HG03565 (cell line): ENCODE measurements around the gene SDC1.

Experiments used
- ATAC-seq: cut with Tn5 transposase; IDR thresholded peaks from one replicate; pipeline ENCODE4 v1.9.1; 2021; ENCODE audit warnings: mild to moderate bottlenecking, moderate library complexity; ENCODE audit not compliant: unreplicated experiment

The SDC1 gene

DNA sequence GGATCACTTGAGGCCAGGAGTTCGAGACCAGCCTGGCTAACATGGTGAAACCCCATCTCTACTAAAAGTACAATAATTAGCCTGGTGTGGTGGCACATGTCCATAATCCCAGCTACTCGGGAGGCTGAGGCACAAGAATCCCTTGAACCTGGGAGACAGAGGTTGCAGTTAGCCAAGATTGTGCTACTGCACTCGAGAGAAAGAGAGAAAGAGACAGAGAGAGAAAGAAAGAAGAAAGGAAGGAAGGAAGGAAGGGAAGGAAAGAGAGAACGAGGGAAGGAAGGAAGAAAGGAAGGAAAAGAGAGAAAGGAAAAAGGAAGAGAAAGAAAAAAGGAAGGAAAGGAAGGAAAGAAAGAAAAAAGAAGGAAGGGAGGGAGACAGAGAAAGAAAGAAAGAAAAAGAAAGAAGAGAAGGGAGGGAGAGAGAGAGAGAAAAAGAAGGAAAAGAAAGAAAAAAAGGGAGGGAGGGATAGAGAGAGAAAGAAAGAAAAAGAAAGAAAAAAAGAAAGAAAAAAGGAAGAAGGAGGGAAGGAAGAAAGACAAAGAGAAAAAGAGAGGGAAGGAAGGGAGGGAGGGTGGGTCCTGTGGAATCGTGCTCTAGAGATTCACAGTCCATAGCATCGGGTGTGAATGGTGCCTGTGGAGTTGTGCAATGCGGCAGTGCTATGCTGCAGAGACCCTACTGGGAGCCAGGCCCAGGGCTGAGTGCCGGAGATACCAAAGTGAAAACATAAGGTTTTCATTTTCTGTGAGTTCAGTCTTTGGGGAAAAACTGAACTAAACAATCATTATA lies 4.6 kb upstream of the SDC1 start:
- no peak for ATAC-seq

DNA sequence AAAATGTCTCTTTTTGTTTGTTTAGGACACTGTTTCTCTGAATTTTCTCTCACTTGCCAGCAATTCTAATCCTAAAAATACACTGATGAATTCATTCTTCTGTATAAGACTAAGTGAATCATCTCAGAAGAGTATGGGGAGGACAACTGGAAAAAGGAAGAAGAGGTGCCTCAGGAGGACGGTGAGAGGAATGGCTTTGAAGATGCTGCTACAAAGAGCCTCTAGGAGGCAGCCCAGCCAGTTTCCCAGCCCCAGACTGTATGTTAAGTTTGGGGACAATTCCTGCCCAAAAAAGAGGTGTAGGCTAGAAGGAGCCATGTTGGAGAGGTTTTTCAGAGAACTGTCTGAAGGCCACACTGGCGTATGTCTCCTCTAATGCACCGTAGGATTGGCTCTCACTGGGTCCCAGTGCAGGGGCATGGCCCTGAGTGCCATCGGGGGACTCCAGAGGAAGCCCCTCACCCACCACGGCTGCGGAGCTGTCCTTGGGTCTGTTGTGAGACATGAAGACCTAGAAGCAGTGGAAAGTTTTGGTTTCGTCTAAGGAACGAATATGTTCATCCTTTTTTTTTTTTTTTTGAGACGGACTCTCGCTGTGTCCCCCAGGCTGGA lies 3.1 kb upstream of the SDC1 start:
- ATAC-seq: no peak

DNA sequence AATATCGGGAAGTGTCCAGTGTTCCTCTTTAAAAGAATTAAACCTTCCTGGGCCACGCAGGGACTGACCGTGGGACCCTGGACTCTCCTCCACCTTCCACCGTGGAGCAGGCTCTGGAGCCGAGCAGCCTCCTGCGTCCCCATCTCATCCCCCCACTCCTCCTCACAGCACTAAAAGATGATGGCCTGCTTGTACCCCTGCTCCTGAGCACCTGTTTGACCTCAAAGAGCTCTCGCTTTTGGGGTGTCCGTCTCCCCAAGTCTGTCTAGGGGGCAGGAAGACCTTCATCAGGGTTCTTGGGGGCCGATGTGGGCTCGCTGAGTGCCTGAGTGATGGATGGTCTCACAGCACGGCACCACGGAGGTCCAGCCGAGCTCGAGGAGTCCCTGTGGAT lies 1.2 kb upstream of the SDC1 start:
- no peak for ATAC-seq

DNA sequence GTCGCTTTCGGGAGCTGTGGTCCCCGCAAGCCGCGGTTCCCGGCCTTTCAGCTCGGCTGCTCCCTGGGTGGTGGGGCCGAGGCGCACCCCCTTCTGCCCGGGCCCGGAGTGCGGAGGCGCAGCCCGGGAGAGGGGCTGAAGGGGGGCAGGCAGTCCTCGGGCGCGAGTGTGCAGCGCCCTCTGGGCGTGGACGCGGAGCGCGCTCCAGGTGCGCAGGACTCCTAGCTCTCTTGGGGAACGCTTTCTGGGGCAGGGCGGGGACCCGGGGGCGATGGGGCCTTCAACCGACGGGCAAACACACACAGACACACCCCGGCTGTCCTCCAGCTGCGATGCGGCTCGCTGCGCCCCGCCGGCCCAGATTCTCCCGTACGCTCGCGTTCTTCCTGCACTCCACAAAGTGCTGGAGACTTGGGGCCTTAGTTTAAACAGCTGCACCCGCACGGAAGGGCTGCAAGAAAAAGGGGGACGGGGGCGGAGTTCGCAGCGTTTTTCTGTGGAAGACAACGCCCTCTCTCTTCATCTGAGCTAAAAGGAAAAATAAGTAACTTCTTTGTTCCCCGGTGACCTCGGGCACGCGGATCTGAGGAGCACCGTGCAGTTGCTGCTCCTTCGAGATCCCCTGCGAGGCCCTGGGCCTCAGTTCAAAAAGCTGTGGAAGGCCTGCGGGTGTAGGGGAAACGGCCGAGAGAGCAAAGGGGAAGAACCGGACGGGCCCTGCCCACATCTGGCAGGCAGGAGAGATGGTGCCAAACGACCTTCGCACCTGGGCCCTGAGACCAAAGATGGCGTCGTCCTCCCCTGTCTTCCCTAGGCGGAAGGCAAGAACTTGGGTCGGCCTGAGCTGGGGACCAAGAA lies 593 bp upstream of the SDC1 start:
- ATAC-seq: peak; percentile 56

DNA sequence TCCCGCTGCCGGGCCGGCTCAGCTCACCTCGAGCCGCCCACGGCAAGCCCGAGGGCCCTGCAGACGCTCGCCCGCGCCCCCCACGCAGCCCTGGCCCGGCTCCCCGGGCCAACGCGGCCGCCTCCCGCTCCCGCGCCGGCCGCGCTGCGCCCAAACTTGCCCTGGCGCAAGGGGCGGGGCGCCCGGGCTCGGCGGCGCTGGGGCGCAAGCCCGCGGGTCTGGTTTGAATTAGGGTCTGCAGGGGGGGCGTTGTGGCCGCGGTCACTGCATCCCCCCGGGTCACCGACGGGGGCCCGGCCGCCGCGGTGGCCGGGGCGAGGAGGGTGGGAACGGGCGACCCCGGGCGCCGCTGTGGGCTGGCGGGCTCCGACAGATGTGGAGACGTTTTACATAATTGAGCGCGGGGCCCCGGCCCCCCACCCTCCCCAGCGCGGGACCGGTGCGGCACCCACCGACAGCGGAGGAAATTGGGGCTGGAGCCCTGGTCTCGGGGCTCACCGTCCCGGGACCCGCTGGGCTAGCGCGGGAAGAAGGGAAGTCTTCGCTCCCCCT lies 690 bp downstream of the SDC1 start:
- ATAC-seq: no peak

DNA sequence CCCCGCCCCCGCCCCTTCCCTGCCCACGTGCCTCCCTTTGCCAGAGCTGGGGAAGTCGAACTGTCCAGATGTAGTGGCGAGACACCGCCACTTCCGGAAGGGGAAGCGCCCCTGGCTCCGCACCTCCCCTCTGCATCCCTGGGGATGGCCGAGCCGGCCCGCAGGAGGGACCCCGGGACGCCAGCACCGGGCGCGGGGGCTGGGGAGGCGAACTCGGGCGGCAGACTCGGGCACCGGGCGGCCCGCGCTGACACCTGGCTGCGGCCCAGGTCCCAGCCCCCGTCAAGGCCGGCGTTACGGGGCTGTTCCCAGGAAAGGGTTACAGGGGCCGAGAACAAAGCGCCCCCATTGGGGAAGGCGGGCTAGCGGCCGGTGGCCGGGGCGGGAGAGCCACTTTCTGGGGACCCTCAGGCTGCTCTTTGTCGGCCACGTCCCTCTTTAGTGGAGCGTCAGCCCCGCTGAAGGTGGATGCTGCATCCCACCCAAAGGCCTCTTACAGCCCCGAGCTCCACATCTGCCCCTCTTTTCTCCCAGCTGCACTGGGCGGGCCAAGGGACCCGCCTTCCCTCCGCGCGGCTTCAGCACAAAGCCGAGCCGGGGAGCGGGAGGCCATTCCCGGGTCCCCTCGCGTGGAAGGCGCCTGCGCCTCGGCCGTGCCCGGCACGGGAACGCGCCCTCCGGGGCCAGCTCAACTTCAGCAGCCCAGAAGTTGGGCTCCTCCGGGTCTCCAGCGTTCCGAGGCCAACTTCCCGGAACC lies 1.3 kb downstream of the SDC1 start:
- no peak for ATAC-seq

DNA sequence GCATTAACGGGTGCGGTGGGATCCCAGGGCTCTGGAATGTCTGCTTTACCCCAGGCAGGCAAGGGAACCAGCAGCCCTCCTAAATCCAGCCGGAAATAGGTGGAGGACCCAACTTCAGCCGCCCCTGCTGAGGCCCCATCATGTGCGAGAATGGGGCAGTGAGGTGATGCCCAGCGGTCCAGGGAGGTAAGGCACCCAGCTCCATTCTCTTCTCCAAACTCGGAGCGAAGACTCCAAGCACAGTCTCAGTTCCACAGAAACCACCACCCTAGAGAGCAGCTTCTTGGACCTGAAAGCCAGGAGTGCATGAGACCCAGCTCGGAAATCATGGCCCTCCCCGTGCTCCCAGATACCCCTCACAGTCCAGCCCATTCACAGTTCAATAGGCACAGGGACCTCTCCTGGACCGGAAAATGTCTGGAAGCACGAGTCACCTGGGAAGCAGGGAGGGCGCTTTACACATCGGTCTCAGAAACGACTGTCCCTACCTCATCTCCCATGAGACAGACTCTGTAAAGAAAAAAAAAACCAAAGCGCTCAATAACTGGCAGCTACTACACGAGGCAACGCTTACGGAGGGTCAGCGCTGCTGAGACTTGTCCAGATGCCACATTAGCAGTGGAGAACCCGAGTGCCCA lies 2.0 kb downstream of the SDC1 start:
- no peak for ATAC-seq

DNA sequence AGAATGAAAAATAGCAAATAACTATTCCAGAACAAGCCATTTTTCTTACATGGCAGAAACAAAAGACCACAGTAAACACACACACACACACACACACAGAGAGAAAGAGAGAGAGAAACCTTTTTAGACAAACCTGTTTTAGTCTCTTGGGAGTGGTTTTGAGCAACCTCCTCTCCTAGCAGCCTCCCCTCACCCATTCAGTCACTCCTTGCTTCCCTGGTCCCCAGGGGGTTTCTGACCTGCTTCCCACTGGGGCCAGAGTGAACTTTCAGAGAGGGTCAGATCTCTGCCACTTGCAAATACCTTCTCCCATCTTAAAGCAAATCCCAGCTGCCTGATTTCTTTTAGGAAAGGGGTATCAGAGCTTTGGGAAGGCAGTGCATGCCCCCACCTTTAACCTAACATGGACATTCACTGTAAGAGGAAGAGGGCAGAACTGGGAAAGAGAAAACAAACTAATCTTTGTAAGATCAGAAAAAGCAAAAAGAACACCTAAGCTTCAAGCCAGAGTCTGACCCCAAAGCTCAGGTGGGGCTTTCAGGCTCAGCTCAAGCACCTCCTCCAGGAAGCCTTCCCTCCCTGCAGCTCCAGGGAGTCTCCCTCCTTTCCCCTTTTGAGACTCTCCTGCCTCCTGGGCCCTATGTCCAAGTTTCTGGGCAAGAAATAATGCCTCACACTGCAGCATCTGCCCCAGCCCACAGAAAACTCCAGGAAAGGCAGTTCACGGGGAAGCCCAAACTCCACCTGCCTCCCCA lies 2.7 kb downstream of the SDC1 start:
- no peak for ATAC-seq

DNA sequence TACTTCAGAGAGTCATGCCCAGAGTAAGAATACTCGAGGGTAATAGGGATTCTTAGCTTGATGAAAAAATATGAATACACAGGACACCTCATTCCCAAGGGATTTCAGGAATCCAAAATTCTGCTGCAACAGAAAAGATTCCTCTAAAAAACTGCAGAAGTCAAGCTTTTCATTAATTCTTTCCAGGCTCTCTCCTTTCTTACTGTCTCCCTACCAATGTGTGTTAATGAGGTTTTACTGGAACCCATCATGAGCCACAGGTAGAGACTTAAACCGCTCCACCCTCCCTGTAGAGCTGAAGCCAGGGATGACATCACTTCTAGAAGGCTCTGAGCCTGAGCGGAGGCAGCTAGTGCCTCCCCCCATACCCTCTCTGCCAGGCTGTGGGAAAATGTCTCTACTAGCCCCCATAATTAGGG lies 3.4 kb downstream of the SDC1 start:
- ATAC-seq: no peak

DNA sequence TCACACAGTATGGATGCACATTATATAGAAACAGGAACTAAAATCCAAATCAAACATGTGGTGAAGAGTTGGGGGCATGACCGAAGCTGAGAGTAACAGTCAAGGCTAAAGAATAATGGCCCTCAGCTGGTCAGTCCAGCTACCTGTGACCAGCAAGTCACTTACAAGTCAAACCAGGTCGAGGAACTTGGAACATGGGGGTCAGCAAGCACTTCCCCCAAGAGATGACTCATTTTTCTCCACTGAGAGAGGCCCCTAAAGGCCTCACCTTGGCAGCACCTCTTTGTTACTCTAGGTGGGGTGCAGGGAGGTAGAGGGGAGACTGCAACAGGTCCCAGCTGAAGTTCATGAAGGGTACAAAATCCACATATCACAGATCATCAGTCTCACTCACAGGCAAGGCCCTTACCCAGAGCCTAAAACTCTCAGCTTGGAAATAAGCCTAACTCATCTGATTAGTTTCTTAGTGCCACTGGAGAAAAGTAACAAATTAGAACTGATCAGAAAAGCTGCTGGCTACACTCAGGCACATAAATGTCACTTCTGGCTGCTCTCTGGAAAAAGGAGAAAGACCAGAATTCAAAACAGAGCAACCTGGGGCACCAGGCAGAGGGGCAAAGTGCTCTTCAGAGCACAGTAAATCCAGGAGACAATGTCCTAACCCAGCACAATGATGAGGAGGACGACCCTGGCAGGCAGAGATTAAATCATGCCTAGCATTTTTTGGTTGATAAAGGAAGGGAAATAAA lies 4.0 kb downstream of the SDC1 start:
- ATAC-seq: no peak

DNA sequence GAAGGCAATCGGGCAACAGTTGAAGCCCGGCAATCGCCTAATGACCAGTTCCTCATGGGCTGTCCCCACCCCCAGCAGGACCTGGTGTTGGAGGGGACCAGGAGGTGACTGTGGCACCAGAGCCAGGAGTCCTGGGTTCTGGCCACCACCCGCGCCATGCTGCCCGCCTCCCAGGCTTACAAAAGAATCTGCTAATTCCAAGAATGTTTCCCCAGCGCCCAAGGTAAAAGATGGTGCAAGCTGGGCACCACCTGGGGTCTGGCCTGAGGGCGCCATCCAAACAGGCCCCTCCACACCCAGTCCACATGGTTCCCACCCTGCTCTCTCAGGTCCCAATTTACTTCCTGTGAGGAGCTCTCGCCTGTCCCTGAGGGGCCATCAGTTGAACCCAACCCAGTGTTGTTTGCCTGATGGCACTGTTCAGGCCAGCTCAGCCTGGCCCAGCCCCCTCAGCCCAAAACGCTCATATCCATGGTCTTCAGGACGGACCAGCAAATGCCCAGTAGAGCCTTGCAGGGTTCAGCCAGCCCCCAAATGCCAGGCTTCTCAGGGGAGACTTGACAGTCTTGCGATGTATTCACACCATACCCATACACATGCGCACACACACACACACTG lies 5.1 kb downstream of the SDC1 start:
- ATAC-seq: no peak

DNA sequence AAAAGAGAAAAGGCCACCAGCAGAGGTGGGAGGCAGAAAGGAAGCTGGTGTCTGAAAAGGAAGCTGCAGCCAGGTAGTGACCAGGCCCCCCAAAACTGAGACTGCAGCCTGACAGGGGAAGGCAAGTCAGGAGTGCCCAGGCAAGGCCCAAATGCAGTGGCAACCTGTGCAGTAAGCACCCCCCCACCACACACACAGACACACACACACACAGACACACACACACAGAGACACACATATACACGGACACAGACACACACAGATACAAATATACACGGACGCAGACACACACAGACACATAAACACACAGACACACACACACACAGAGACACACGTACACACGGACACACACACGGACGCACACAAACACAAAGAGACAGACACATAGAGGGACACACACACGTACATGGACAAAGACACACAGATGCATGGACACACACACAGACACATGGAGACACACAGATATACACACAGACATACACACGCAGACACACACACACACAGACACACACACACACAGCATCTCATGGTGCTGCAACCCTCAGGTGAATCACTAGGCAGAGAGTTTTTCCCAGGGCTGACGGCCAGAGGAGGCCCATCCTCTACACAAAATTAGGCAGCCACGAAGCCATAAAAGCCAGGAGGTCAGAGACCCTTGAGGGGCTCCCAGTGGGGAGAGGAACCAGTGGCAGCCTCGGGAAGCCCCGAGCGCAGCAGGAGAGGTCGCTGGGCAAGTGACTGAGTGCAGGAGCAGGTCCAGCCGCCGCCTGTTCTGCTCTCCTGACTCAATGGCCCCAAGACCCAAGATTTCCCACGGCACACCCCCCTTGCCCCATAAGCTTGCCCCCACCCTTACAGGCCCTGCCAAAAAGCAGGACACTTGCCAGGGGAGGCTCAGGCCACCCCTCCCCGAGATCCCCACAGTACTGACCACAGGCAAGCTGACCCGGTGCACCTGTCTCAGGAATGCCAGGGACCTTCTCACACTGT lies 6.3 kb downstream of the SDC1 start:
- no peak for ATAC-seq

DNA sequence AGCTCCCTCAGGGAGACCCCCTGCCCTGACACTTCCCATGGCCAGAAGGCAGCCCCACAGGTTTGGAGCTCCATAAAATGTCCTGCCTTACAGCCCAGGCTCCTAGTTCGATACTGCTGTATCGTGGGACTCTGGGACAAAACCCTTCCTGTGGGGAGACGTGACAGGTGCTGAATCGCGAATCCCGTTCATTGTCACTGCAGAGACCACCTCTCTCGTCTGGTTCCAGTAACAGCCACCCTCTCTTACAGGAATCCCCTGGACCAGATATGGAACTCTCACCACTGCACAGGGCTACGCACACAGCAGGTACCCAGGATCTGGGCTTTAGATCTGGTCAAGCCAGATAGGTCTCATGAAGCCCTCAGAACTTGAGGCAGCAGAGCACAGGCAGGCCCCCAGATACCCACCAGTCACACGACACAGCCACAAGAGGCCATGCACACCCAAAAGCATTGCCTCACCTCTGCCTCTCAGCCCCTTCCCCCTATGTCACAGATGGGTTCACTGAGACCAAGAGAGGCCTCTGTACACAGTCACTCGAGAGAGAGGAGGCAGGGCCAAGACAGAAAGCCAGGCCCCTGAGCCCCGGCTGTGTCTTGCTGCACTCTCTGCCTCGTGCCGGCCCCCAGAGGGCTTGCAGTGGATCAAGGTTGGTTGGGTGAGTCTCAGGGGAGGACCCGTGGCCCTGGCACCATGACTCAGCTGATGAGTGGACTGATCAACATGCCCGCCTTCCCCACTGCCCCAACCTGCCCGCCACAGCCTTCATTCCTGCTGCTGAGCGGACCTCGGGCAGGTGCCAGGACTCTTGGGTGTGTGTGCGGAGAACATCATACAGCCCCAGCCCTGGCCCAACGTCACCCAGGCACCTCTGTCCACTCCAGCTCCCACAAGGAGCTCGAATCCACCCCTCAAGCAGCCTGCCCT lies 7.6 kb downstream of the SDC1 start:
- no peak for ATAC-seq

DNA sequence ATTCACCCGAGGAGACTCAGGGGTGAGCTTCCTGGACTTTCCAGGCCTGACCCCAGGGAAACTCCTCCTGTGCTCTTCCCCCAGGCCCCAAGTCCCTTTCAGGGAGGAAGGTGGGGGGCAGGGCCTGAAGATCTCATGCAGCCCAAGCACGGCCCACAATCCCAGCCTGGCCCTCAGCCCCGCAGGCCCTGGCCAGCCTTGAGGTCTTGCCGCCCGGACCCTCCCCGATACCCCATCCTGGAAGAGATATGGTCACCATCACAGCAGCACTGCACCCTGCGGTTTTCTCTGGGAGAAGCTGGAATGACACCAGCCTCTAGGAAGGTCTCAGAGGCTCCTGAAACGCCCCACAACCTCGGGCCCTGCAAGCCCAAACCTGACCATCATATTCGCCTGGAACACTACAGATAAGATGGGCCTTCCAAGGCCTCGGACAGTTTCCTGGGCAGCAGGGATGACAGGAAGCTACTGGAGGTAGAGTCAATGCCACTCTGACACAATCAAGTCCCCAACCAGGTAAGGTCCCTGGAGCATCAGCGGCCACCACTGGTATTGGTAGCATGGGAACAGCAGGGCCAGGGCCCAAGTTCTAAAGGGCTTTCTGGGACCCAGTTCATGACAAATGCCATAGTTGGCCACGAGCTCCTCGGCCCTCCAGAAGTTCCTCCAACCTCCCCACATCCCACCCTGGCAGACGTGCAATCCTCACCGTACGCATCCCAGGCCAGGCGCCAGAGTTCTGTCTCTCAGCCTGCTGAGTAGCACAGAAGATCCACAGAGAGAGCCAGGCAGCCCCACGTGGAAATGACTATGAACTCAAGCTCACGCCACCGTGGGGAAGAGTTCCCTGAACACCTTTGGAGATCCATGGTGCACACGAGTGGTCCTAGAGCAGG lies 8.6 kb downstream of the SDC1 start:
- ATAC-seq: no peak
